22Rv1 (cell line): ENCODE data around the gene ACTRT3.

ENCODE experiments used
- ZFX ChIP-seq: fragments of 450-650 bp; IDR thresholded peaks from 2 replicates; pipeline ENCODE4 v1.6.1; 2017; ENCODE audit warnings: antibody characterized with exemption, borderline replicate concordance
- TF ChIP-seq, protein P1 (sequence below): fragments of 450-650 bp; IDR thresholded peaks from 2 replicates; pipeline ENCODE4 v1.5.1; 2017; ENCODE audit warnings: mild to moderate bottlenecking

DNA sequence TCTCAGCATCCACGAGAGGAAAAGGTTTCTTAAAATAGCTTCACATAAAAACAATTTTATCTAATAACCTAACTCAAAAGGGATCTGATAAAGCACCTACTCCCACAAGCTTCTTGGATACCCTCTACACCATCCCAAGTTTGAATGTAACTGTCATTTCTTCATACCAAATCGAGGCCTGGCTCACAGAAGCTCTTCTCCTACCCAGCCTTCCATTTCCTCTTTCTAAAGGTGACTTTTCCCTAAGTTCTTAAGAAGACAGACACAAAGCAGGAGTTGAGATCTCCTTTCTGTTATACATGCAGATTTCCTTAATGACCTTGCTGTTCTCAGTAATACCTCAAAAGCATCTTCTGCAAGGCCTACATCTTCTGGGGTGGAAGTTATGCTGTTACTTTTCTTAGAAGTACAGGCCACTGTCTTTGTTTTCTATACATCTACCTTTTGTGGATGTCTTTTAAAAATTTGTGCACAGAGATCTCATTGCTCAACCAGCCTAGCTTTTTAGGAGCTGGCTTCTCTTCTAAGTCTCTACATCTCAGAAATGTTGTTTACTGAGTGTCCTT is 40.0 kb upstream of the ACTRT3 start:
- TF ChIP-seq, protein P1, sequence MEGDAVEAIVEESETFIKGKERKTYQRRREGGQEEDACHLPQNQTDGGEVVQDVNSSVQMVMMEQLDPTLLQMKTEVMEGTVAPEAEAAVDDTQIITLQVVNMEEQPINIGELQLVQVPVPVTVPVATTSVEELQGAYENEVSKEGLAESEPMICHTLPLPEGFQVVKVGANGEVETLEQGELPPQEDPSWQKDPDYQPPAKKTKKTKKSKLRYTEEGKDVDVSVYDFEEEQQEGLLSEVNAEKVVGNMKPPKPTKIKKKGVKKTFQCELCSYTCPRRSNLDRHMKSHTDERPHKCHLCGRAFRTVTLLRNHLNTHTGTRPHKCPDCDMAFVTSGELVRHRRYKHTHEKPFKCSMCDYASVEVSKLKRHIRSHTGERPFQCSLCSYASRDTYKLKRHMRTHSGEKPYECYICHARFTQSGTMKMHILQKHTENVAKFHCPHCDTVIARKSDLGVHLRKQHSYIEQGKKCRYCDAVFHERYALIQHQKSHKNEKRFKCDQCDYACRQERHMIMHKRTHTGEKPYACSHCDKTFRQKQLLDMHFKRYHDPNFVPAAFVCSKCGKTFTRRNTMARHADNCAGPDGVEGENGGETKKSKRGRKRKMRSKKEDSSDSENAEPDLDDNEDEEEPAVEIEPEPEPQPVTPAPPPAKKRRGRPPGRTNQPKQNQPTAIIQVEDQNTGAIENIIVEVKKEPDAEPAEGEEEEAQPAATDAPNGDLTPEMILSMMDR, result no peak
- no peak for TF ChIP-seq ZFX
